Type B pancreatic cell (in vitro differentiated cells): Measurements from ENCODE around the gene TPP1. TPM values are rescaled to one million over a fixed set of nuclear protein-coding genes. Genes with fewer than 3 reads are reported as not detected.

Experiments
- DNase-seq: peaks from one replicate; pipeline ENCODE4 v3.0.0; 2021; ENCODE audit warnings: mixed read lengths; ENCODE audit not compliant: unreplicated experiment; ENCODE audit errors: extremely low spot score
- H3K27ac Mint-ChIP-seq: 2 replicates; pipeline ENCODE4 v1.8.0; 2021; ENCODE audit warnings: mild to moderate bottlenecking, mixed read lengths
- H3K27me3 Mint-ChIP-seq: 2 replicates; pipeline ENCODE4 v1.8.0; 2021; ENCODE audit warnings: mixed read lengths
- H3K36me3 Mint-ChIP-seq: 2 replicates; pipeline ENCODE4 v1.8.0; 2021; ENCODE audit warnings: mixed read lengths
- H3K4me1 Mint-ChIP-seq: one replicate; pipeline ENCODE4 v1.8.0; 2021; ENCODE audit warnings: mixed read lengths; ENCODE audit not compliant: unreplicated experiment
- H3K4me3 Mint-ChIP-seq: 2 replicates; pipeline ENCODE4 v1.8.0; 2021; ENCODE audit warnings: mild to moderate bottlenecking, mixed read lengths
- H3K9me3 Mint-ChIP-seq: 2 replicates; pipeline ENCODE4 v1.8.0; 2021; ENCODE audit warnings: mixed read lengths
- long read RNA-seq: library from polyadenylated mRNA; unstranded; transcript quantifications from one replicate; pipeline ENCODE4 v2.0.0, GENCODE V29; 2020
- total RNA-seq: library from RNA; stranded (reverse); gene quantifications from 2 replicates; pipeline ENCODE4 v1.2.1, GENCODE V29; 2021; ENCODE audit warnings: low replicate concordance
- TF ChIP-seq, protein P1 (sequence below): fragments of 200-600 bp; sonication (generic); conservative IDR thresholded peaks from 2 replicates; pipeline ENCODE4 v1.5.0; 2021; ENCODE audit warnings: antibody characterized with exemption, mild to moderate bottlenecking

TPP1 gene
- total RNA-seq, result 72.8 and 97.8 TPM in 2 replicates
- long read RNA-seq, transcript TPP1-201 (13 exons, 3,560 nt), result major isoform, 5 of 22 reads
- long read RNA-seq, partial matches to known transcripts, result 13 of 22 reads
- long read RNA-seq, other reads (novel, unspliced or antisense), result 4 of 22 reads

GRCh38 chr11:6619004-6619745, at the start of gene TPP1:
TPP1 (minus strand) TSS chr11:6619422; CDS start chr11:6619400, 22 bp downstream.
- Mint-ChIP-seq H3K4me1 (no peaks in the 10 kb centered on the region), H3K27ac (no peak within 1 kb of the TSS), H3K9me3 (no peaks in the 10 kb centered on the region), H3K36me3 (peaks cover 7% of the 10 kb centered on the region), H3K27me3 (no peaks in the 10 kb centered on the region), H3K4me3 (no peak within 1 kb of the TSS)
- peak; percentile 89 for DNase-seq
- TF ChIP-seq, protein P1, sequence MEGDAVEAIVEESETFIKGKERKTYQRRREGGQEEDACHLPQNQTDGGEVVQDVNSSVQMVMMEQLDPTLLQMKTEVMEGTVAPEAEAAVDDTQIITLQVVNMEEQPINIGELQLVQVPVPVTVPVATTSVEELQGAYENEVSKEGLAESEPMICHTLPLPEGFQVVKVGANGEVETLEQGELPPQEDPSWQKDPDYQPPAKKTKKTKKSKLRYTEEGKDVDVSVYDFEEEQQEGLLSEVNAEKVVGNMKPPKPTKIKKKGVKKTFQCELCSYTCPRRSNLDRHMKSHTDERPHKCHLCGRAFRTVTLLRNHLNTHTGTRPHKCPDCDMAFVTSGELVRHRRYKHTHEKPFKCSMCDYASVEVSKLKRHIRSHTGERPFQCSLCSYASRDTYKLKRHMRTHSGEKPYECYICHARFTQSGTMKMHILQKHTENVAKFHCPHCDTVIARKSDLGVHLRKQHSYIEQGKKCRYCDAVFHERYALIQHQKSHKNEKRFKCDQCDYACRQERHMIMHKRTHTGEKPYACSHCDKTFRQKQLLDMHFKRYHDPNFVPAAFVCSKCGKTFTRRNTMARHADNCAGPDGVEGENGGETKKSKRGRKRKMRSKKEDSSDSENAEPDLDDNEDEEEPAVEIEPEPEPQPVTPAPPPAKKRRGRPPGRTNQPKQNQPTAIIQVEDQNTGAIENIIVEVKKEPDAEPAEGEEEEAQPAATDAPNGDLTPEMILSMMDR, result no peak

GRCh38 chr11:6667733-6668374, 48.6 kb upstream of the TPP1 start:
- peaks cover 26% of the 10 kb centered on the region for H3K27me3 Mint-ChIP-seq
- H3K4me3 Mint-ChIP-seq, result no peak overlapping the region
- H3K36me3 Mint-ChIP-seq, result peaks cover 4% of the 10 kb centered on the region
- no peak for DNase-seq
- H3K9me3 Mint-ChIP-seq, result no peaks in the 10 kb centered on the region
- no peak overlapping the region for H3K27ac Mint-ChIP-seq
- TF ChIP-seq, protein P1, result peak; percentile 77
- H3K4me1 Mint-ChIP-seq, result peaks cover 4% of the 10 kb centered on the region

DNA sequence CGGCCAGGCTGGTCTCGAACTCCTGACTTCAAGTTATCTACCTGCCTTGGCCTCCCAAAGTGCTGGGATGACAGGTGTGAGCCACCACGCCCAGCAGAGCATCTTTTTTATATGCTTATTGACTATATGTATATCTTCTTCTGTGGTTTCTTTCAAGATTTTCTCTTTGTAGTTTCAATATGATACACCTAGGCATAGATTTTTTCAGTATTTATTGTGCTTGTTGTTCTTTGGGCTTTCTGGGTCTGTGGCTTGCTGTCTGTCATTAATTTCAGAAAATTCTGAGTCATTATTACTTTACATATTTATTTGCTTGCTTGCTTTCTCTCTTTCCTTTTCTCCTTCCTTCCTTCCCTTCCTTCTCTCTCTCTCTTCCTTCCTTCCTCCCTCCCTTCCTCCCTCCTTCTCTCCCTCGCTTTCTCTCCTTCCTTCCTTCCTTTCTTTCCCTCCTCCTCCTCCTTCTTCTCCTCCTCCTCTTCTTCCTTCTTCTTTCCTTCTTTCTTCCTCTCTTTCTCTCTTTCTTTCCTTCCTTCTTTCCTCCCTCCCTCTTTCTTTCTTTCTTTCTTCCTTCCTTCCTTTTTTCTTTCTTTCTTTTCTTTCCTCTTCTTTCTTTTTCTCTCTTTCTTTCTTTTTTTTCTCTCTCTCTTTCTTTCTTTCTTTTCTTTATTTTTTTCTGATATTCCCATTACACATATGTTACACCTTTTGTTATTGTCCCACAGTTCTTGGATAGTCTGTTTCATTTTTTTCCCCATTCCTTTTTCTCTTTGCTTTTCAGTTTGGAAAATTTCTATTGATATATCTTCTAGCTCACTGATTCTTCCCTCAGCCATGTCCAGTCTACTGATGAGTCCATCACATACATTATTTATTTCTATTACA, 47.3 kb upstream of the TPP1 start:
- no peak for DNase-seq
- Mint-ChIP-seq H3K9me3 (no peaks in the 10 kb centered on the region), H3K27ac (no peak overlapping the region), H3K27me3 (peaks cover 32% of the 10 kb centered on the region), H3K4me3 (no peak overlapping the region), H3K4me1 (peaks cover 4% of the 10 kb centered on the region), H3K36me3 (peaks cover 4% of the 10 kb centered on the region)
- TF ChIP-seq, protein P1, result no peak

DNA sequence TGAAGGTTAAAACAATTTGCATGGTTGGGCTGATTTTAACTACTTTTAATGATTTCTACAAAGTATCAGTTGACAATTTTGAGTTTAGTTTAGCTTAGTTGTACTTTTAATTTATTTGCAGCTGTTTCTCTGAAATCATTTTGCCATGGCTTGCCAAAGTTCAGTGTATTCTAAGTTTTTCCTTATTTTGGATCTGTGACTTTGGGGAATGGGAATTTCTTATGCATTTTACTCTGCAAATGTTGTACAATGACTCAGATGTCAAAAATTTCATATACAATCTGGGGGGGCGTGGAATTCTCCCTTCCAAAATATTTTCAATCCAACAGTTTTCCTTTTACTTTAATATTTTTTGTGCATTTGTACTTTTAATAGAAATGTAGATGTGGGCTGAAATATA, 45.3 kb upstream of the TPP1 start:
- H3K27ac Mint-ChIP-seq, result no peak overlapping the region
- H3K4me1 Mint-ChIP-seq, result peaks cover 4% of the 10 kb centered on the region
- no peak overlapping the region for H3K4me3 Mint-ChIP-seq
- peaks cover 26% of the 10 kb centered on the region for H3K27me3 Mint-ChIP-seq
- no peak for DNase-seq
- H3K36me3 Mint-ChIP-seq, result peaks cover 4% of the 10 kb centered on the region
- TF ChIP-seq, protein P1, result no peak
- H3K9me3 Mint-ChIP-seq, result no peaks in the 10 kb centered on the region

GRCh38 chr11:6663794-6664469, 44.7 kb upstream of the TPP1 start:
- H3K27ac Mint-ChIP-seq, result no peak overlapping the region
- H3K4me1 Mint-ChIP-seq, result peaks cover 4% of the 10 kb centered on the region
- H3K9me3 Mint-ChIP-seq, result no peaks in the 10 kb centered on the region
- H3K36me3 Mint-ChIP-seq, result peaks cover 4% of the 10 kb centered on the region
- H3K27me3 Mint-ChIP-seq, result peaks cover 26% of the 10 kb centered on the region
- no peak overlapping the region for H3K4me3 Mint-ChIP-seq
- DNase-seq, result no peak
- TF ChIP-seq, protein P1, result no peak
